ENCODE results near the gene CDC42SE1. TPM values are rescaled to one million over a fixed set of nuclear protein-coding genes. Genes with fewer than 3 reads are reported as not detected.

The CDC42SE1 gene
- total RNA-seq, 3 donors from 2014 or later: 126 to 148 (median 142) TPM

DNA sequence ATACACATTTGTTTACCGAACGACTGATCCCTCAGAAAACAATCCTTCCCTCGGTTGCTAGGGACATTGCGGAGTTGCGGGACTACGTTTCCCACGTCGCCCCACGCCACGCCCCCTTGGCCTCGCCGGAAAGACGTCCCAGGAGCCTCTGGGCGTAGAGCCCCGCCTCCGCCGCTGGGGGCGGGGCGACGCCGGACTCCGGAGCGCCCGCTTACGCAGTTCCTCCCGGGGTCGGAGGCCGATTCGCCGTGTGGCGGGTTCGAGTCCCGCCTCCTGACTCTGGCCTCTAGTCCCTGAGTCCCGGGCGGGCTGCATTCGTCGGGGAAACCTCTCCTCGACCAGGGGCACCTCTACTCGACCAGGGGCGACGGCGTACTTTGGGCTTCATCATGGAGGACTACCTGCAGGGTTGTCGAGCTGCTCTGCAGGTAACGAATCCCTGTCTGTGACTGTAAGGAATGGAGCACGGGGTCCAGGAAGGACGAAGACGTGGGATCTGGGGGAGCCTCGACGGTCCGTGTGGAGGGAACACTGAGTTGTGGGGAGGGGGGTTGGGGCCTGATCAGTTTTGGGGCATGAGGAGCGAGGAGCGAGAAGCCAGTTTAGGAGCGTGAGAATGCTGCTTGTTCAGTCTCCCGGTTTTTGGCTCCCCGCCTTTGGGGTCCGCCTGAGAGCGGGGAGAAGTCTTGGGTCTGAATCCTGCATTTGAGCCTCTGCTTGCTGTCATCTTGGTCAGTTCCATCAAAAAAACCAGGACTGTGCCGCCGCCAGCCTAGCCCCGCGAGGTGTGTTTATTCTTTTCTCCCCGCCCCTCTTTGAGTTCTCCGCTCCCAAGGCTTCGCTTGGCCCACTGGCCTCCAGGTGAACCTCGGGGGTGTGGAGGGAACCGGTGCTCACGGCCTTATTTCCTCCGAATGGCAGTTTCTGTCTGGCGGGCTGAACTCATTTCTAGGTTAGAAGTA, 50.9 kb downstream of the CDC42SE1 start, which contains the start of gene PRUNE1:
TSS of gene PRUNE1 (plus strand) at position 206 of the 962 bp plus-strand sequence. CDS start at position 390, 184 bp downstream.
- Mint-ChIP-seq H3K36me3 (ENCODE audit: insufficient read depth) (peaks cover 3% of the 10 kb centered on the region), H3K9me3 (no peaks in the 10 kb centered on the region), H3K27me3 (ENCODE audit: low read depth) (no peaks in the 10 kb centered on the region), H3K4me1 (ENCODE audit: low read depth) (peaks cover 78% of the 10 kb centered on the region), H3K4me3 (peak within 1 kb of the TSS; percentile 98)
- DNase-seq (peak; percentile 95), ATAC-seq (peak; percentile 90 to 92)

DNA sequence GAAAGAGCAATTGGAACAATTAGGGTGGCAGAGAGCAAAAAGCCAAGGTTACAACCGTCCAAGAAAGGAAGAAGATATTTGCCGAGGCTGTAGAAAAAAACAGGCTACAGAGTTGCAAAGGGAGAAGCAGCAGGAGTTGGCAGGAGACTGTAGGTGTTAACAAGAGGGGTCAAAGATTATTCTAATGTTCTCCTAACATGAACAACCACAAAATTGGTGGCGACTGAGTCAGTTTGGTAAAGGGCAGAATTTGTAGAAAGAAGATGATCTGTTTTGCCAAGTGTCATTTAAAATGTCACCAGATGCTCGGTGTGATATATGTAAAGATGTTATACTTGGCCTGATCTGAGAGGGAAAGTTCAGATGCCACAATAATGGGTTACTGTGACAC, 51.6 kb downstream of the CDC42SE1 start:
- ATAC-seq (no peak), DNase-seq (no peak)
- Mint-ChIP-seq H3K36me3 (ENCODE audit: insufficient read depth) (peaks cover 3% of the 10 kb centered on the region), H3K9me3 (no peaks in the 10 kb centered on the region), H3K4me3 (peak overlapping the region; percentile 98), H3K4me1 (ENCODE audit: low read depth) (peaks cover 78% of the 10 kb centered on the region), H3K27me3 (ENCODE audit: low read depth) (no peaks in the 10 kb centered on the region)

DNA sequence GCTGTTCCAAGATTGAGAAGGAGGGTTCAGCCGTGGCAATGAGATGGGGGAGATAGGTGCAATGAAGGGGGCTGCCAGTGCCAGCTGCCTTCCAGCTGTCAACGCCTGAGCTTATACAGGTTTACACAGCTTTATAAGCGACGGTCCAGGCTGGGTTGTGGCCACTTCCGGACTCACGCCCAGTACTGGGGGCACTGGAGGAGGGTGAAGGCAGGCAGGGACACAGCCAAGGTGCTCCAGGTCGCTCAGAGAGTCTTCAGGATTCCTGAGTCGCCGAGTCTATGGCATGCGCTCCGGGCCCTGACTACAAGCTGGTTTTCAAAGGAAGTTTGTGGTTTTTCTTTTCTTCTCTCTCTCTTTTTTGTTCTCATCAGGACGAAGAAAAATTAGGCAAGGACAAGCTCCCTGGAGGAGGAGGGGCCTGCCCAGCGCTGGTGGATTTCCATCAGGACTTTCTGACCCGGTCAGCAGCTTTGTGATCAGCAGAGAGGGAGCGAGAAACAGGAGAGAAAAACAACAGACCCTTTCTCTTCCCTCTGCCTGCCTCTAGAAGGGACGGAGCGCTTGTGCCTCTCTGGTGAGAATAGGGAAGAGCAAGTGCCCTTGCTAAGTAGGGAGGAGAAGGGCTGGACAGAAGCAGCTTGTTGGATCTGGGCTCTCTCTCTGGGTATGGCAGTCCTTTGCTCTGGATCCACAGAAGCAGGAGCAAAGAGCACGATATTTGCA, 52.9 kb downstream of the CDC42SE1 start, which contains the start of gene MINDY1:
TSS of gene MINDY1 (minus strand) at position 576 of the 726 bp plus-strand sequence. CDS start 4,285 bp downstream, outside the sequence.
- ATAC-seq: peak; percentile 18 to 39

DNA sequence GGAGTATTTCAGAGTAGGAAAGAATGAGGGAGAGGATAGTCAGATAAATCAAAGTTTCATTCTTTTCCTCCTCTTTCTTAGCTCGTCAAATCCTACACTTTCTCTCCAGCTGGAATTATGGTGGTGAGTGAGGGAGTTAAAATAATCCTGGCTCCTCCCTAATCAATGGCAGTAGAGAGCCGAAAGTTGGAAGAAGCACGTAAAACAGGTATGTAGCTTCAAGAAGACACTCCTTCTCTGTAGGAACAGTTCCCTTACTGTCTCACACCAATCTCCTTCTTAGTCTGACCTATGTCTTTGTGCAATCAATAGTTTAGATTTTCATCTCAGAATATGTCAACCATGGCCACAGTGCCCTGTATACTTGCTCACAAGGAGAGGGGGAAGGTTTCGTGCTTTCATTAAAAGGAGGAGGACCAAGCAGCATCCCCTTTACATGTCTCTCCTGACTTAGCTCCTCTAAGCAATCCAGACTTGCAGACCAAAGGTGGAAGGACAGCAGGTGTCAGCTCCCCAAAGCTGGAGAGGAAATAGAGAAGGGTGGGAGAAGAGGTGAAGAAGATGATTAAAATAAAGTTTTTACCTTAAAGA, 53.6 kb downstream of the CDC42SE1 start:
- Mint-ChIP-seq H3K27me3 (ENCODE audit: low read depth) (no peaks in the 10 kb centered on the region), H3K4me1 (ENCODE audit: low read depth) (peaks cover 85% of the 10 kb centered on the region), H3K4me3 (peak overlapping the region; percentile 98), H3K9me3 (no peaks in the 10 kb centered on the region), H3K36me3 (ENCODE audit: insufficient read depth) (peaks cover 12% of the 10 kb centered on the region)
- no peak for DNase-seq
- ATAC-seq: no peak

More for the DNA sequence above, 52.9 kb downstream of the CDC42SE1 start, which contains the start of gene MINDY1:
- H3K4me3 Mint-ChIP-seq: peak within 1 kb of the TSS; percentile 98
- H3K9me3 Mint-ChIP-seq: no peaks in the 10 kb centered on the region
- peaks cover 85% of the 10 kb centered on the region for H3K4me1 Mint-ChIP-seq (ENCODE audit: low read depth)
- no peaks in the 10 kb centered on the region for H3K27me3 Mint-ChIP-seq (ENCODE audit: low read depth)
- DNase-seq: no peak
- H3K36me3 Mint-ChIP-seq (ENCODE audit: insufficient read depth): peaks cover 7% of the 10 kb centered on the region

DNA sequence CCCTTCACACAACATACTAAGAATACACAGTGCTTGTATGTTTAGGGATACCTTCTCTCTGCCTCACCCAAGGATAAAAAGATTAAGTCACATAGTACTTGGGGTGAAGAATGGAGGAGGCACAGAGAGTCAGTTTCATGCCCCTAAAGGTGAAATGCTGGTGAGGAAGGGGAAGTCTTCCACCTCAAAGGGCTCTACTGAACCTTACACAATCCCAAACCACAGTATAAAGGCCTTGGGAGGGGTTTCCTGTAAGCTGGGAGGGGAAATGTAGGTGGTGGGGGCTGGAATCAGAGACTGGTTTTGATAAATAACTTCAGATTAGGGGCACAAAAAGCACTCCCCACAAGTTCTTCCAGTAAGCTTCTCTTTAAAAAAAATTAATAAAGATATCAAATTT, 56.2 kb downstream of the CDC42SE1 start:
- H3K27me3 Mint-ChIP-seq (ENCODE audit: low read depth): no peaks in the 10 kb centered on the region

DNA sequence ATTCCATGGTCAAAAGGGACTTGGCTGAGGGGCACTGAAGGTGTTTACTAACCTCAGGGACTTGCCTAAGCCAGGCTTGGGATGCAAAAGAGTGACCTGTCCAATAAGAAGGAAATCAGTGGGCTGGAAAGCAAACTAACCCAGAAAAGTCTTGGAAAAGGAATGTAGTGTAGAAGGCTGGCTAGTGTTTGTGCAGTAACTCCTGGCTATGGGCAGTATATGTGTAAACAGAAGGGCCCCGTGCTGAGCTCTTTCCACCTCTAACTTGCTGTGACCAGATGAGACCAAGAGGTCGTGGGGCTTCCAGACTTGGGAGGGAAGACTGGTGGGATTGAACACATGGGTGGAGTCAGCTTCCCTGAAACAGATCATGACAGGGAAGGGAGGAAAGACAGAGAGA, 56.8 kb downstream of the CDC42SE1 start:
- Mint-ChIP-seq H3K36me3 (ENCODE audit: insufficient read depth) (peaks cover 15% of the 10 kb centered on the region), H3K4me1 (ENCODE audit: low read depth) (peaks cover 70% of the 10 kb centered on the region)

More for the DNA sequence above, 56.2 kb downstream of the CDC42SE1 start:
- H3K4me3 Mint-ChIP-seq: peak overlapping the region; percentile 67
- no peaks in the 10 kb centered on the region for H3K9me3 Mint-ChIP-seq
- H3K4me1 Mint-ChIP-seq (ENCODE audit: low read depth): peaks cover 75% of the 10 kb centered on the region
- DNase-seq: no peak
- no peak for ATAC-seq
- H3K36me3 Mint-ChIP-seq (ENCODE audit: insufficient read depth): peaks cover 15% of the 10 kb centered on the region

DNA sequence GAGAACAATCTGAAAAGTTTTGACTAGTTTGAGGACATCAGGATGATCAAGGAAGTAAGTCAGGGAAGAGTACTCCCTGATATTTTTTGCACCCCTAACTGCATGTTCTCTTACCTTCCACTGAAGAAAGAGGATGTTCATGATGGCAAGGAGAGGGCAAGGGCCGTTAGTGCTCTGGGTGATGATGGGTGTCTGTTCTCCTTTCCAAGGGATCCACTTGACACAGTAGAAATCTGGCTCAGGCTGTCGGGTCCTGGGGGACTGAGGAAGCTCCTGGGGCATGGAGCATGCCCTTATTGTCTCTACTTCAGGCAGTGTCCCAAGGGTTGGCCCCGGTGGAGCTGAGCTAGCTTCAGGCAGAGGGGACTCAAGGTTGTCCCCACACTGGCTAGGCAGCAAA, 57.4 kb downstream of the CDC42SE1 start:
- Mint-ChIP-seq H3K9me3 (no peaks in the 10 kb centered on the region), H3K27me3 (ENCODE audit: low read depth) (no peaks in the 10 kb centered on the region), H3K4me3 (no peak overlapping the region), H3K4me1 (ENCODE audit: low read depth) (peaks cover 64% of the 10 kb centered on the region), H3K36me3 (ENCODE audit: insufficient read depth) (peaks cover 18% of the 10 kb centered on the region)
- DNase-seq: no peak
- ATAC-seq: no peak

More for the DNA sequence above, 56.8 kb downstream of the CDC42SE1 start:
- ATAC-seq (no peak), DNase-seq (no peak)
- Mint-ChIP-seq H3K27me3 (ENCODE audit: low read depth) (no peaks in the 10 kb centered on the region), H3K9me3 (no peaks in the 10 kb centered on the region), H3K4me3 (peak overlapping the region; percentile 67)

DNA sequence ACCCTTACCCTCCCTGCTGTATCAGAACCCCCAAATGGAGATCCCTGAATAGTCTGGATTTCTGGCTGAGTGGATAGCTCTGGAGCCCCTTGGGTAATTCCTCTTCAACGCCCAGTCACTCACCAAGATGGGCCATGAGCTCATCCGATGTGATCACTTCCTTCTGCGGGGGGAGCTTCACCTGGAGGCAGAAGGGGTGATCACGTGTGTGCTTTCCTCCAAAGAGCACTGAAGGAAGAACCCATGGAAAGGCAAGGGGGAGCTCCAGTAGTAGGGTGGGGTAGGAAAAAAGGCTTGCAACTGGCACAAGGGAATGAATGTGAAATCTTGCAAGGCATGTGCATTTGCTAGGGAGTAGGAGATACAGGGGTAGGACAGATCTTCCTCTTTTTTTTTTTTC, 57.8 kb downstream of the CDC42SE1 start:
- H3K27me3 Mint-ChIP-seq (ENCODE audit: low read depth): no peaks in the 10 kb centered on the region
- peaks cover 60% of the 10 kb centered on the region for H3K4me1 Mint-ChIP-seq (ENCODE audit: low read depth)
- ATAC-seq (no peak), DNase-seq (no peak)
- no peak overlapping the region for H3K4me3 Mint-ChIP-seq
- peaks cover 18% of the 10 kb centered on the region for H3K36me3 Mint-ChIP-seq (ENCODE audit: insufficient read depth)
- no peaks in the 10 kb centered on the region for H3K9me3 Mint-ChIP-seq

Other genes with a start within 250 kb of the CDC42SE1 start
- gene ARNT, start 183.0 kb downstream of the CDC42SE1 start, total RNA-seq: 10 to 100 TPM; 20.1 to 24.6 (median 22.6) TPM
- gene CTXND2, start 172.5 kb downstream of the CDC42SE1 start, total RNA-seq: not detected
- 10 to 100 TPM; 37.0 to 40.7 (median 40.7) TPM for gene SETDB1, start 133.3 kb downstream of the CDC42SE1 start, total RNA-seq
- 100 to 1,000 TPM; 199 to 208 (median 200) TPM for gene CERS2, start 84.8 kb downstream of the CDC42SE1 start, total RNA-seq
- gene ANXA9, start 77.3 kb downstream of the CDC42SE1 start, total RNA-seq: not detected
- gene MINDY1, start 52.7 kb downstream of the CDC42SE1 start, total RNA-seq: 1 to 10 TPM; 5.0 to 7.0 (median 6.5) TPM
- gene PRUNE1, start 51.2 kb downstream of the CDC42SE1 start, total RNA-seq: 10 to 100 TPM; 11.0 to 13.7 (median 11.9) TPM
- under 1 TPM; 0.22 to 0.53 (median 0.28) TPM for gene BNIPL, start 23.0 kb downstream of the CDC42SE1 start, total RNA-seq
- gene C1orf56, start 11.9 kb downstream of the CDC42SE1 start, total RNA-seq: 1 to 10 TPM in 2 of 3 donors, under 1 TPM in 1; 0.99 to 1.3 (median 1.1) TPM
- gene MLLT11, start 775 bp upstream of the CDC42SE1 start, total RNA-seq: 1 to 10 TPM; 2.3 to 2.8 (median 2.6) TPM
- gene GABPB2, start 11.1 kb upstream of the CDC42SE1 start, total RNA-seq: 10 to 100 TPM; 22.0 to 25.7 (median 22.2) TPM
- gene SEMA6C, start 87.0 kb upstream of the CDC42SE1 start, total RNA-seq: 1 to 10 TPM in 1 of 3 donors, under 1 TPM in 2; 0.78 to 1.3 (median 0.84) TPM
- gene TNFAIP8L2, start 97.0 kb upstream of the CDC42SE1 start, total RNA-seq: 10 to 100 TPM; 15.8 to 18.3 (median 18.2) TPM
- 1 to 10 TPM; 3.0 to 4.4 (median 3.5) TPM for gene LYSMD1, start 106.3 kb upstream of the CDC42SE1 start, total RNA-seq
- gene SCNM1, start 106.5 kb upstream of the CDC42SE1 start, total RNA-seq: 10 to 100 TPM; 92.8 to 95.0 (median 93.3) TPM
- gene TMOD4, start 116.4 kb upstream of the CDC42SE1 start, total RNA-seq: 1 to 10 TPM in 2 of 3 donors, under 1 TPM in 1; 0.52 to 2.9 (median 2.3) TPM
- 10 to 100 TPM; 72.5 to 81.9 (median 78.1) TPM for gene VPS72, start 130.6 kb upstream of the CDC42SE1 start, total RNA-seq
- gene PIP5K1A, start 138.9 kb upstream of the CDC42SE1 start, total RNA-seq: 100 to 1,000 TPM in 2 of 3 donors, 10 to 100 TPM in 1; 98.5 to 110 (median 100) TPM
- 100 to 1,000 TPM; 336 to 368 (median 350) TPM for gene PSMD4, start 195.1 kb upstream of the CDC42SE1 start, total RNA-seq
- 10 to 100 TPM; 25.3 to 27.5 (median 25.9) TPM for gene ZNF687, start 222.7 kb upstream of the CDC42SE1 start, total RNA-seq

Data from activated T-cell treated with anti-CD3 and anti-CD28 coated beads, Interleukin-2, amount 50 U/mL, for 4 hours (primary cell).